H1 (cell line): ENCODE measurements around the gene SLC24A1. TPM values are rescaled to one million over a fixed set of nuclear protein-coding genes. Genes with fewer than 3 reads are reported as not detected.

Source experiments
- CTCF ChIA-PET: fragments of 300-600 bp; sonication (Branson Sonifier 250); formaldehyde crosslinking; loops from one replicate; lab custom pipeline; 2021; ENCODE audit not compliant: partially characterized antibody; lab: Charles Lee
- POLR2A ChIA-PET: fragments of 300-600 bp; sonication (Branson Sonifier 250); formaldehyde crosslinking; loops from one replicate; lab custom pipeline; 2021; ENCODE audit warnings: inconsistent platforms; ENCODE audit not compliant: partially characterized antibody; lab: Charles Lee
- DNase-seq, 2 experiments: peaks; one replicate each; pipeline versions ENCODE4 v3.0.0 to v3.0.0-alpha.2; 2010 to 2022; ENCODE audit warnings: low spot score in 2 of 2, low read depth in 1 of 2, mixed read lengths in 1 of 2
- FAIRE-seq: peaks from 2 replicates; lab custom pipeline; 2011; peaks lifted over from hg19 to GRCh38; lab: Jason Lieb, UNC
- H2AFZ ChIP-seq: 2 replicates; pipeline ENCODE4 v1.8.1; 2012; ENCODE audit warnings: low read length, inconsistent platforms
- H2AK5ac ChIP-seq: 2 replicates; pipeline ENCODE4 v1.6.1; 2013; ENCODE audit warnings: low read depth, low read length
- H2BK120ac ChIP-seq: replicated peaks from 2 replicates; pipeline ENCODE3; 2013; ENCODE audit warnings: low read depth, low read length, inconsistent platforms
- H2BK12ac ChIP-seq: 2 replicates; pipeline ENCODE4 v1.6.1; 2013; ENCODE audit warnings: low read depth, low read length
- H2BK15ac ChIP-seq: 2 replicates; pipeline ENCODE4 v1.6.1; 2013; ENCODE audit warnings: low read length
- H2BK20ac ChIP-seq: 2 replicates; pipeline ENCODE4 v1.6.1; 2013; ENCODE audit warnings: low read length
- H2BK5ac ChIP-seq: 2 replicates; pipeline ENCODE4 v1.6.1; 2013; ENCODE audit warnings: low read depth, low read length
- H3K14ac ChIP-seq: 2 replicates; pipeline ENCODE4 v1.6.1; 2013; ENCODE audit warnings: inconsistent platforms; ENCODE audit not compliant: insufficient read length
- H3K18ac ChIP-seq: 2 replicates; pipeline ENCODE4 v1.6.1; 2013; ENCODE audit warnings: low read length; ENCODE audit errors: extremely low read depth
- H3K23ac ChIP-seq: 2 replicates; pipeline ENCODE4 v1.6.1; 2013; ENCODE audit warnings: inconsistent platforms; ENCODE audit not compliant: insufficient read length
- H3K23me2 ChIP-seq: 2 replicates; pipeline ENCODE4 v1.6.1; 2013; ENCODE audit warnings: low read depth, low read length
- H3K27ac ChIP-seq: 2 replicates; pipeline ENCODE4 v1.6.1; 2011; ENCODE audit warnings: low read depth, low read length, inconsistent platforms
- H3K27me3 ChIP-seq, 4 experiments: replicated peaks in 1 of 4; 1 replicate in 1 of 4; 2 replicates in 3 of 4; pipeline versions ENCODE4 v1.6.1 to v1.8.1; 2011 to 2013; ENCODE audit warnings: low read length in 3 of 4, mild to moderate bottlenecking in 3 of 4, inconsistent platforms in 2 of 4, mixed read lengths in 2 of 4, moderate library complexity in 1 of 4; ENCODE audit not compliant: control insufficient read depth in 3 of 4, insufficient read depth in 3 of 4; ENCODE audit errors: extremely low read depth in 1 of 4
- H3K36me3 ChIP-seq, 4 experiments: 2 replicates each; pipeline versions ENCODE4 v1.6.1 to v1.8.1; 2011 to 2013; ENCODE audit warnings: mild to moderate bottlenecking in 4 of 4, low read length in 3 of 4, moderate library complexity in 2 of 4, control low read depth in 1 of 4, inconsistent platforms in 1 of 4; ENCODE audit not compliant: insufficient read depth in 4 of 4, control insufficient read depth in 2 of 4
- H3K4ac ChIP-seq: replicated peaks from 2 replicates; pipeline ENCODE3; 2013; ENCODE audit warnings: low read length, low read depth, mixed read lengths, inconsistent platforms; ENCODE audit not compliant: insufficient read length
- H3K4me1 ChIP-seq, 4 experiments: replicated peaks in 1 of 4; 1 replicate in 1 of 4; 2 replicates in 3 of 4; pipeline versions ENCODE4 v1.6.1 to v1.8.1; 2011 to 2013; ENCODE audit warnings: low read length in 3 of 4, inconsistent platforms in 2 of 4, mixed read lengths in 1 of 4; ENCODE audit not compliant: insufficient read depth in 4 of 4, control insufficient read depth in 3 of 4
- H3K4me2 ChIP-seq, 2 experiments: 2 replicates each; pipeline versions ENCODE4 v1.6.1 to v1.8.1; 2011 to 2013; ENCODE audit warnings: low read depth in 2 of 2, low read length in 2 of 2, control low read depth in 1 of 2, inconsistent platforms in 1 of 2, mild to moderate bottlenecking in 1 of 2; ENCODE audit not compliant: insufficient read depth in 1 of 2
- H3K4me3 ChIP-seq, 4 experiments: fragments of 200-600, 300-600 bp in 1 of 4; sonication (generic), shearing (Covaris generic), sonication (Bioruptor Twin) in 1 of 4; 2 replicates each; pipeline versions ENCODE4 v1.5.1 to v1.8.1; 2011 to 2016; ENCODE audit warnings: low read length in 4 of 4, low read depth in 3 of 4, control low read depth in 2 of 4, inconsistent platforms in 2 of 4, mild to moderate bottlenecking in 2 of 4, mixed read lengths in 1 of 4, moderate library complexity in 1 of 4; ENCODE audit not compliant: insufficient read depth in 2 of 4; ENCODE audit errors: extremely low read depth in 1 of 4
- H3K56ac ChIP-seq: replicated peaks from 2 replicates; pipeline ENCODE3; 2013; ENCODE audit warnings: low read depth, mild to moderate bottlenecking, mixed read lengths, low read length, inconsistent platforms; ENCODE audit not compliant: insufficient read length
- H3K79me1 ChIP-seq: 2 replicates; pipeline ENCODE4 v1.6.1; 2013; ENCODE audit warnings: low read depth, low read length, control low read depth
- H3K79me2 ChIP-seq, 2 experiments: 2 replicates each; pipeline versions ENCODE4 v1.6.1 to v1.8.1; 2012 to 2013; ENCODE audit warnings: low read length in 2 of 2, mild to moderate bottlenecking in 2 of 2, inconsistent platforms in 1 of 2; ENCODE audit not compliant: insufficient read depth in 2 of 2, control insufficient read depth in 1 of 2
- H3K9ac ChIP-seq, 4 experiments: replicated peaks in 1 of 4; 1 replicate in 1 of 4; 2 replicates in 3 of 4; pipeline versions ENCODE4 v1.6.1 to v1.8.1; 2011 to 2013; ENCODE audit warnings: low read depth in 3 of 4, low read length in 3 of 4, control low read depth in 2 of 4, mild to moderate bottlenecking in 2 of 4, moderate library complexity in 2 of 4, inconsistent platforms in 1 of 4; ENCODE audit errors: extremely low read depth in 1 of 4
- H3K9me3 ChIP-seq, 2 experiments: 2 replicates each; pipeline versions ENCODE4 v1.6.1 to v1.8.1; 2012 to 2013; ENCODE audit warnings: mild to moderate bottlenecking in 2 of 2, moderate library complexity in 2 of 2, control low read depth in 1 of 2, inconsistent platforms in 1 of 2, low read depth in 1 of 2, low read length in 1 of 2, mixed read lengths in 1 of 2; ENCODE audit not compliant: insufficient read depth in 2 of 2
- H4K20me1 ChIP-seq, 2 experiments: replicated peaks in 1 of 2; 2 replicates each; pipeline versions ENCODE3 to v1.8.1; 2011 to 2013; ENCODE audit warnings: inconsistent platforms in 2 of 2, low read length in 2 of 2, mild to moderate bottlenecking in 1 of 2; ENCODE audit not compliant: insufficient read depth in 2 of 2, control insufficient read depth in 1 of 2
- H4K5ac ChIP-seq: 2 replicates; pipeline ENCODE4 v1.6.1; 2013; ENCODE audit warnings: low read length, low read depth, mixed read lengths, inconsistent platforms; ENCODE audit not compliant: insufficient read length
- H4K8ac ChIP-seq: 2 replicates; pipeline ENCODE4 v1.8.0; 2013; ENCODE audit warnings: mild to moderate bottlenecking, moderate library complexity, low read length, inconsistent platforms; ENCODE audit not compliant: insufficient read depth; ENCODE audit errors: extremely low read depth
- H4K91ac ChIP-seq: replicated peaks from 2 replicates; pipeline ENCODE3; 2013; ENCODE audit warnings: low read length, mixed read lengths, inconsistent platforms; ENCODE audit not compliant: insufficient read length
- BRCA1 ChIP-seq: IDR thresholded peaks from 2 replicates; pipeline ENCODE4 v1.6.1; 2012; ENCODE audit warnings: low read depth, low read length, improper control_type of control experiment
- CTCF ChIP-seq, 3 experiments: IDR thresholded peaks; 1 replicate in 2 of 3; 2 replicates in 1 of 3; pipeline versions ENCODE4 v1.5.1 to v1.6.1; 2011; ENCODE audit warnings: low read length in 3 of 3, mild to moderate bottlenecking in 3 of 3, inconsistent platforms in 2 of 3, low read depth in 1 of 3, moderate library complexity in 1 of 3; ENCODE audit not compliant: insufficient read depth in 1 of 3; ENCODE audit errors: control extremely low read depth in 1 of 3
- EP300 ChIP-seq, 2 experiments: IDR thresholded peaks; 1 replicate in 1 of 2; 2 replicates in 1 of 2; pipeline ENCODE4 v1.6.1; 2011 to 2012; ENCODE audit warnings: low read depth in 2 of 2, low read length in 2 of 2, mild to moderate bottlenecking in 2 of 2, borderline replicate concordance in 1 of 2, inconsistent platforms in 1 of 2, moderate library complexity in 1 of 2
- FOSL1 ChIP-seq: IDR thresholded peaks from 2 replicates; pipeline ENCODE4 v1.6.1; 2011; ENCODE audit warnings: mild to moderate bottlenecking, low read depth, low read length, moderate library complexity; ENCODE audit not compliant: insufficient read depth
- GTF2F1 ChIP-seq: IDR thresholded peaks from 2 replicates; pipeline ENCODE4 v1.6.1; 2012; ENCODE audit warnings: low read depth, low read length, improper control_type of control experiment, borderline replicate concordance
- KDM4A ChIP-seq: IDR thresholded peaks from one replicate; pipeline ENCODE4 v1.7.1; 2012; ENCODE audit warnings: low read depth, mild to moderate bottlenecking, moderate library complexity, low read length, inconsistent platforms; ENCODE audit not compliant: severe bottlenecking
- KDM5A ChIP-seq: fragments of 200-600 bp; IDR thresholded peaks from 2 replicates; pipeline ENCODE4 v1.7.1; 2012; ENCODE audit warnings: mild to moderate bottlenecking, low read length, inconsistent platforms, mixed read lengths
- MAFK ChIP-seq: IDR thresholded peaks from 2 replicates; pipeline ENCODE4 v1.6.1; 2012; ENCODE audit warnings: low read depth, mild to moderate bottlenecking, improper control_type of control experiment, low read length
- NANOG ChIP-seq: IDR thresholded peaks from 2 replicates; pipeline ENCODE4 v1.6.1; 2011; ENCODE audit warnings: low read length, low read depth, mild to moderate bottlenecking, inconsistent platforms; ENCODE audit not compliant: insufficient read depth, poor library complexity, severe bottlenecking
- SAP30 ChIP-seq: fragments of 300-600 bp; sonication (generic); IDR thresholded peaks from 2 replicates; pipeline ENCODE4 v1.7.1; 2012; ENCODE audit warnings: low read length, moderate library complexity, mild to moderate bottlenecking, inconsistent platforms; ENCODE audit not compliant: insufficient read depth, insufficient replicate concordance
- WGBS, 2 experiments: shearing (Covaris generic) in 1 of 2; methylation state at CpG; one replicate each; pipeline versions ENCODE4 v1.1.6 to v1.1.7; 2013 to 2015; ENCODE audit warnings: low lambda C conversion rate in 2 of 2, mixed read lengths in 2 of 2, inconsistent platforms in 1 of 2, low coverage in 1 of 2, missing lambda C conversion rate in 1 of 2; ENCODE audit not compliant: insufficient replicate concordance in 2 of 2, insufficient coverage in 1 of 2, insufficient read length in 1 of 2; ENCODE audit errors: extremely low coverage in 1 of 2, missing lambda C conversion rate in 1 of 2; 5-methylcytosine and 5-hydroxymethylcytosine counted together
- polyA plus RNA-seq, 7 experiments: library from polyadenylated mRNA; depleted of rRNA in 3 of 7; stranded (reverse) in 5 of 7; unstranded in 2 of 7; fragments of >200 nt in 5 of 7; fragments of 200-250 nt in 2 of 7; gene quantifications; 1 replicate in 5 of 7; 2 replicates in 1 of 7; 4 replicates in 1 of 7; pipeline versions ENCODE4 v1.2.1 to v1.2.3, GENCODE V29; 2011 to 2013; ENCODE audit warnings: missing spikeins in 2 of 7, mixed read lengths in 2 of 7
- total RNA-seq: library from RNA; stranded (reverse); fragmentation: NEBNext Ultra II Directional; extraction: Animal tissue kit (Norgen Biotek cat#: 25700); gene quantifications from 2 replicates; pipeline ENCODE4 v1.2.1, GENCODE V29; 2021

The SLC24A1 gene
- total and polyA plus RNA-seq, 2 of the 8 experiments (the other 6 are each of a cell fraction or from before 2014, with no cell fraction given), result 4.9 to 6.6 TPM

- H3K27ac ChIP-seq, result no peak overlapping the region
- H3K36me3 ChIP-seq, result no peaks in the 10 kb centered on the region
- no peak overlapping the region for H2BK20ac ChIP-seq
- no peak overlapping the region for H3K56ac ChIP-seq
- no peaks in the 10 kb centered on the region for H3K4me1 ChIP-seq
- H4K8ac ChIP-seq, result no peak overlapping the region
- no peak overlapping the region for H4K5ac ChIP-seq
- ChIA-PET POLR2A (no interaction called here), CTCF (no interaction called here)
- no peaks in the 10 kb centered on the region for H3K79me1 ChIP-seq
- DNase-seq (no peak), FAIRE-seq (no peak)
- no peak overlapping the region for H3K4me3 ChIP-seq
- H2AFZ ChIP-seq, result no peak overlapping the region
- H3K18ac ChIP-seq, result no peak overlapping the region
- no peak overlapping the region for H3K9ac ChIP-seq
- no peak overlapping the region for H4K91ac ChIP-seq
- no peaks in the 10 kb centered on the region for H3K23me2 ChIP-seq
- no peaks in the 10 kb centered on the region for H4K20me1 ChIP-seq
- H3K4me2 ChIP-seq, result no peak overlapping the region
- H3K23ac ChIP-seq, result no peak overlapping the region
- WGBS, 2 experiments, result 86% methylated on average over 2 of the region's 2 CpGs; no CpG with 5 or more reads in 1 of the 2 experiments
- no peak overlapping the region for H3K4ac ChIP-seq
- H2BK5ac ChIP-seq, result no peak overlapping the region
- H2AK5ac ChIP-seq, result no peak overlapping the region
- H2BK12ac ChIP-seq, result no peak overlapping the region
- no peaks in the 10 kb centered on the region for H3K27me3 ChIP-seq
- no peaks in the 10 kb centered on the region for H3K79me2 ChIP-seq
- no peaks in the 10 kb centered on the region for H3K9me3 ChIP-seq
- no peak overlapping the region for H3K14ac ChIP-seq
- H2BK120ac ChIP-seq, result no peak overlapping the region
- no peak overlapping the region for H2BK15ac ChIP-seq
- TF ChIP-seq FOSL1 (no peak), EP300 (IDR thresholded peaks at IDR 0.05; ENCODE audit: borderline replicate concordance in 1 of 2, low read depth in 2 of 2, low read length in 2 of 2) (no peak), KDM5A (no peak), CTCF (IDR thresholded peaks at IDR 0.05; ENCODE audit: control extremely low read depth in 1 of 3, insufficient read depth in 1 of 3, low read depth in 1 of 3, low read length in 3 of 3) (no peak), KDM4A (no peak), NANOG (no peak), GTF2F1 (no peak), BRCA1 (no peak), SAP30 (no peak), MAFK (no peak)
Observed at GRCh38 chr15:65676123-65676522, 54.4 kb downstream of the SLC24A1 start.
